HepG2 (cell line): ENCODE measurements around the gene PHRF1. TPM values are rescaled to one million over a fixed set of nuclear protein-coding genes. Genes with fewer than 3 reads are reported as not detected.

Source experiments
- ATAC-seq: fragments of 200-7000 bp; cut with Tn5 transposase; 3 replicates; pipeline ENCODE4 v1.9.1; 2020; ENCODE audit warnings: mild to moderate bottlenecking, moderate library complexity
- BruUV-seq: library from RNA; stranded (reverse); fragments of 400-500 nt; replicated peaks from 2 replicates; lab custom pipeline; 2021; lab: Mats Ljungman, UMichigan
- CTCF ChIA-PET: fragments of 300-600 bp; formaldehyde crosslinking; extraction: SDS; loops from one replicate; lab custom pipeline; 2021; ENCODE audit warnings: low total read pairs, inconsistent platforms, low intra/inter-chr PET ratio; lab: Yijun Ruan, JAX
- POLR2A ChIA-PET: fragments of 350-600 bp; sonication (Branson Sonifier 250); formaldehyde crosslinking; loops from one replicate; lab custom pipeline; 2020; ENCODE audit warnings: antibody characterized with exemption, inconsistent platforms; lab: Yijun Ruan, JAX
- DNase-seq: peaks from one replicate; pipeline ENCODE4 v3.0.0-alpha.2; 2015; ENCODE audit warnings: low spot score
- FAIRE-seq: peaks from 3 replicates; lab custom pipeline; 2011; peaks lifted over from hg19 to GRCh38; lab: Jason Lieb, UNC
- H2AFZ ChIP-seq: one replicate; pipeline ENCODE4 v1.6.1; 2011; ENCODE audit warnings: low read length, inconsistent platforms
- H3K27ac ChIP-seq: fragments of 300-600 bp; 3 replicates; pipeline ENCODE4 v1.8.0; 2011; ENCODE audit warnings: mixed run types, mild to moderate bottlenecking, mixed read lengths, low read length, inconsistent platforms; ENCODE audit not compliant: insufficient read depth; ENCODE audit errors: extremely low read length
- H3K27me3 ChIP-seq, 2 experiments: fragments of 200-600 bp in 1 of 2; 2 replicates in 1 of 2; 3 replicates in 1 of 2; pipeline versions ENCODE4 v1.6.0 to v1.8.0; 2011; ENCODE audit warnings: low read length in 2 of 2, mild to moderate bottlenecking in 2 of 2, moderate library complexity in 2 of 2, inconsistent platforms in 1 of 2; ENCODE audit not compliant: insufficient read depth in 2 of 2, control insufficient read depth in 1 of 2
- H3K36me3 ChIP-seq, 2 experiments: fragments of 200-600 bp in 1 of 2; replicated peaks in 1 of 2; 2 replicates in 1 of 2; 3 replicates in 1 of 2; pipeline versions ENCODE4 v1.5.1 to v1.8.0; 2011; ENCODE audit warnings: low read length in 2 of 2, inconsistent platforms in 1 of 2; ENCODE audit not compliant: insufficient read depth in 2 of 2, control insufficient read depth in 1 of 2
- H3K4me1 ChIP-seq: 2 replicates; pipeline ENCODE4 v1.5.1; 2012; ENCODE audit warnings: low read length, inconsistent platforms; ENCODE audit not compliant: insufficient read depth
- H3K4me2 ChIP-seq: 2 replicates; pipeline ENCODE4 v1.6.0; 2011; ENCODE audit warnings: low read depth, low read length, inconsistent platforms
- H3K4me3 ChIP-seq, 3 experiments: fragments of 200-600 bp in 1 of 3; sonication (generic), shearing (Covaris generic) in 1 of 3; replicated peaks in 1 of 3; 2 replicates each; pipeline ENCODE4 v1.5.1; 2011 to 2016; ENCODE audit warnings: low read length in 3 of 3, inconsistent platforms in 2 of 3, low read depth in 2 of 3, mild to moderate bottlenecking in 2 of 3, control low read depth in 1 of 3, mixed read lengths in 1 of 3; ENCODE audit not compliant: insufficient read depth in 1 of 3
- H3K79me2 ChIP-seq: one replicate; pipeline ENCODE4 v1.6.1; 2011; ENCODE audit warnings: low read length, inconsistent platforms; ENCODE audit not compliant: insufficient read depth
- H3K9ac ChIP-seq: 2 replicates; pipeline ENCODE4 v1.6.0; 2011; ENCODE audit warnings: mild to moderate bottlenecking, low read depth, low read length, inconsistent platforms; ENCODE audit not compliant: insufficient read depth
- H3K9me3 ChIP-seq: 2 replicates; pipeline ENCODE4 v1.5.1; 2012; ENCODE audit warnings: mild to moderate bottlenecking, low read length
- H4K20me1 ChIP-seq: 2 replicates; pipeline ENCODE4 v1.6.0; 2011; ENCODE audit warnings: inconsistent platforms, mild to moderate bottlenecking, low read length, moderate library complexity; ENCODE audit not compliant: insufficient read depth
- CREM ChIP-seq, 2 experiments: sonication (generic) in 1 of 2; formaldehyde crosslinking in 1 of 2; IDR thresholded peaks; 2 replicates each; pipeline versions ENCODE4 v1.4.0 to v1.6.1; 2016 to 2020; ENCODE audit warnings: antibody characterized with exemption in 1 of 2, mild to moderate bottlenecking in 1 of 2, missing genetic modification reagents in 1 of 2
- EED ChIP-seq: sonication (generic); formaldehyde crosslinking; IDR thresholded peaks from 2 replicates; pipeline ENCODE4 v1.5.0; 2020; ENCODE audit warnings: mild to moderate bottlenecking, missing genetic modification reagents
- FOXA1 ChIP-seq, 2 experiments: fragments of 450-650 bp in 1 of 2; sonication (generic) in 1 of 2; formaldehyde crosslinking in 1 of 2; IDR thresholded peaks; 2 replicates each; pipeline versions ENCODE4 v1.4.0 to v1.6.1; 2016 to 2020; ENCODE audit warnings: missing genetic modification reagents in 1 of 2
- GABPA ChIP-seq, 2 experiments: IDR thresholded peaks; 2 replicates each; pipeline ENCODE4 v1.6.1; 2011 to 2016; ENCODE audit warnings: low read depth in 2 of 2, low read length in 1 of 2, missing biosample characterization in 1 of 2, missing genetic modification characterization in 1 of 2
- KDM5B ChIP-seq: sonication (generic); formaldehyde crosslinking; IDR thresholded peaks from 2 replicates; pipeline ENCODE4 v1.4.0; 2020; ENCODE audit warnings: missing genetic modification reagents, mild to moderate bottlenecking, borderline replicate concordance
- NCOA5 ChIP-seq: sonication (generic); formaldehyde crosslinking; IDR thresholded peaks from 2 replicates; pipeline ENCODE4 v1.4.0; 2020; ENCODE audit warnings: missing genetic modification reagents
- NFE2 ChIP-seq: sonication (generic); formaldehyde crosslinking; IDR thresholded peaks from 2 replicates; pipeline ENCODE4 v1.4.0; 2020; ENCODE audit warnings: missing genetic modification reagents
- NFE2L1 ChIP-seq: sonication (generic); formaldehyde crosslinking; IDR thresholded peaks from 2 replicates; pipeline ENCODE4 v1.4.0; 2020; ENCODE audit warnings: missing genetic modification reagents, mild to moderate bottlenecking, borderline replicate concordance
- SMARCE1 ChIP-seq: fragments of 450-650 bp; IDR thresholded peaks from 2 replicates; pipeline ENCODE4 v1.6.1; 2017; ENCODE audit warnings: borderline replicate concordance
- SP1 ChIP-seq, 2 experiments: fragments of 450-650 bp in 1 of 2; sonication (generic) in 1 of 2; formaldehyde crosslinking in 1 of 2; IDR thresholded peaks; 2 replicates each; pipeline versions ENCODE4 v1.4.0 to v1.6.1; 2016 to 2020; ENCODE audit warnings: missing genetic modification reagents in 1 of 2
- TCF7 ChIP-seq: sonication (generic); IDR thresholded peaks from 2 replicates; pipeline ENCODE4 v1.6.1; 2016; ENCODE audit warnings: antibody characterized with exemption, low read depth
- ZFP82 ChIP-seq: sonication (generic); formaldehyde crosslinking; IDR thresholded peaks from 2 replicates; pipeline ENCODE4 v1.5.1; 2020; ENCODE audit warnings: mild to moderate bottlenecking, missing genetic modification reagents, borderline replicate concordance
- ZNF383 ChIP-seq: sonication (generic); formaldehyde crosslinking; IDR thresholded peaks from 2 replicates; pipeline ENCODE4 v1.4.0; 2020; ENCODE audit warnings: missing genetic modification reagents, mild to moderate bottlenecking, borderline replicate concordance
- ZSCAN21 ChIP-seq: sonication (generic); formaldehyde crosslinking; IDR thresholded peaks from 2 replicates; pipeline ENCODE4 v1.8.0; 2022; ENCODE audit warnings: mild to moderate bottlenecking, missing genetic modification reagents, moderate library complexity, borderline replicate concordance
- WGBS: methylation state at CpG from one replicate; pipeline ENCODE4 v1.1.6; 2017; ENCODE audit warnings: low lambda C conversion rate; 5-methylcytosine and 5-hydroxymethylcytosine counted together
- in situ Hi-C: cut with HindIII; loops from 2 replicates; pipeline ENCODE4 v1.10.0; 2017; ENCODE audit warnings: low pct_unique_long_range_greater_than_20kb; ENCODE audit not compliant: extremely low pct_ligation_motif_present
- intact Hi-C: fragments of 100-400 bp; cut with micrococcal nuclease; formaldehyde crosslinking; loops from one replicate; pipeline ENCODE4 v1.10.0; 2022; ENCODE audit not compliant: unreplicated experiment
- polyA plus RNA-seq, 8 experiments: library from polyadenylated mRNA; depleted of rRNA in 3 of 8; stranded (reverse) in 7 of 8; unstranded in 1 of 8; fragments of >200 nt; fragmentation: Illumina TruSeq in 4 of 8; extraction: Trizol in 4 of 8; gene quantifications; 2 replicates each; pipeline versions ENCODE4 v1.2.1 to v1.2.3, GENCODE V29; 2011 to 2016; ENCODE audit warnings: low read depth in 4 of 8, missing spikeins in 1 of 8, mixed read lengths in 1 of 8; ENCODE audit not compliant: insufficient read depth in 1 of 8
- total RNA-seq, 5 experiments: library from RNA; depleted of rRNA; stranded (reverse); fragments of >200 nt; fragmentation: Illumina TruSeq; extraction: Trizol; gene quantifications; 2 replicates each; pipeline ENCODE4 v1.2.3, GENCODE V29; 2016; ENCODE audit warnings: low read depth in 1 of 5
- TF ChIP-seq, protein P1 (sequence below): sonication (generic); IDR thresholded peaks from 2 replicates; pipeline ENCODE4 v1.6.1; 2016; ENCODE audit warnings: low read depth, borderline replicate concordance
- TF ChIP-seq, protein P2 (sequence below): sonication (generic); formaldehyde crosslinking; IDR thresholded peaks from 2 replicates; pipeline ENCODE4 v1.5.0; 2020; ENCODE audit warnings: mild to moderate bottlenecking, missing genetic modification reagents, borderline replicate concordance
- TF ChIP-seq, protein P3 (sequence below): sonication (generic); formaldehyde crosslinking; IDR thresholded peaks from 2 replicates; pipeline ENCODE4 v1.4.0; 2020; ENCODE audit warnings: mild to moderate bottlenecking, missing genetic modification reagents

Gene PHRF1
- total and polyA plus RNA-seq, 2 of the 13 experiments (the other 11 are each of a cell fraction or from before 2014, with no cell fraction given) = 8.2 to 16.7 TPM

DNA sequence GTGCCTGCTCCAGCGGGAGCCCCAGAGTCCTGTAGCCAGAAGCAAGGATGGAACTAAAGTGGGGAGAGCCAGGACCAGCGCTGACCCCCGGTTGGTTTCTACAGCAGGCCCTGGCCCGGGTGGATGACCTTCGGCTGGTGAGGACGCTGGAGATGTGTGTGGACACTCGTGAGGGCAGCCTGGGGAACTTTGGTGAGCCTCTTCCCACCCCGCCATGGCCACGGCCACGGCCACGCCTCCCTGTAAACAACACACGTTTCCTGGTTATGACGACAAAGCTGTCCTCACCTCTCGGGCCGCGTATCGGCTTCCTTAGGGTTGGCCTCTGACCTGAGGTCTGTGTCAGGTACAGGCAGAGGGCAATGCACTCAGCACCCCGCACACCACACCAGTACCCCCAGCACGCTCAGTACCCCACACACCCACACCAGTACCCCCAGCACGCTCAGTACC is 34.8 kb upstream of the PHRF1 start:
- WGBS = 59% methylated on average over 3 of the region's 20 CpGs
- H3K4me3 ChIP-seq = peak overlapping the region in 1 of 3 experiments; percentile 54; a peak in 1 of 6 replicates
- FAIRE-seq = no peak
- ChIA-PET POLR2A (interaction anchor here (1.4 kb wide), 1 partner anchor 9 kb away, joined by 4 read pairs; no protein-coding TSS in a partner anchor), CTCF (no interaction called here)
- no peaks in the 10 kb centered on the region for H3K36me3 ChIP-seq
- H3K79me2 ChIP-seq = no peaks in the 10 kb centered on the region
- BruUV-seq = no TSS peak
- no peak overlapping the region for H3K9ac ChIP-seq
- no peaks in the 10 kb centered on the region for H3K9me3 ChIP-seq
- no peaks in the 10 kb centered on the region for H4K20me1 ChIP-seq
- peaks cover 6 to 28% of the 10 kb centered on the region in 2 experiments; a peak in 4 of 5 replicates for H3K27me3 ChIP-seq
- peak overlapping the region; percentile 58 for H3K4me2 ChIP-seq
- in situ Hi-C loops = no loop called here
- no peak for ATAC-seq
- TF ChIP-seq, protein P1, sequence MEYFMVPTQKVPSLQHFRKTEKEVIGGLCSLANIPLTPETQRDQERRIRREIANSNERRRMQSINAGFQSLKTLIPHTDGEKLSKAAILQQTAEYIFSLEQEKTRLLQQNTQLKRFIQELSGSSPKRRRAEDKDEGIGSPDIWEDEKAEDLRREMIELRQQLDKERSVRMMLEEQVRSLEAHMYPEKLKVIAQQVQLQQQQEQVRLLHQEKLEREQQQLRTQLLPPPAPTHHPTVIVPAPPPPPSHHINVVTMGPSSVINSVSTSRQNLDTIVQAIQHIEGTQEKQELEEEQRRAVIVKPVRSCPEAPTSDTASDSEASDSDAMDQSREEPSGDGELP = no peak
- no peak for TF ChIP-seq NCOA5 (CRISPR knock-in tag)
- no peak for TF ChIP-seq SMARCE1
- peak; percentile 17; the same call in 1 of the 2 replicates for TF ChIP-seq CREM (IDR thresholded peaks at IDR 0.05)
- TF ChIP-seq CREM (CRISPR knock-in tag; IDR thresholded peaks at IDR 0.05) = no peak
- TF ChIP-seq ZFP82 (CRISPR knock-in tag) = no peak
- TF ChIP-seq NFE2 (CRISPR knock-in tag) = no peak
- TF ChIP-seq SP1 (IDR thresholded peaks at IDR 0.05) = no peak
- TF ChIP-seq SP1 (CRISPR knock-in tag; IDR thresholded peaks at IDR 0.05) = peak; percentile 19; the same call in 1 of the 2 replicates
- TF ChIP-seq TCF7 = no peak
- no peak for TF ChIP-seq NFE2L1 (CRISPR knock-in tag)
- no peak for TF ChIP-seq ZNF383 (CRISPR knock-in tag)
- TF ChIP-seq GABPA (IDR thresholded peaks at IDR 0.05; ENCODE audit: low read depth, low read length) = no peak
- TF ChIP-seq GABPA (CRISPR knock-in tag; IDR thresholded peaks at IDR 0.05; ENCODE audit: low read depth) = no peak
- TF ChIP-seq, protein P2, sequence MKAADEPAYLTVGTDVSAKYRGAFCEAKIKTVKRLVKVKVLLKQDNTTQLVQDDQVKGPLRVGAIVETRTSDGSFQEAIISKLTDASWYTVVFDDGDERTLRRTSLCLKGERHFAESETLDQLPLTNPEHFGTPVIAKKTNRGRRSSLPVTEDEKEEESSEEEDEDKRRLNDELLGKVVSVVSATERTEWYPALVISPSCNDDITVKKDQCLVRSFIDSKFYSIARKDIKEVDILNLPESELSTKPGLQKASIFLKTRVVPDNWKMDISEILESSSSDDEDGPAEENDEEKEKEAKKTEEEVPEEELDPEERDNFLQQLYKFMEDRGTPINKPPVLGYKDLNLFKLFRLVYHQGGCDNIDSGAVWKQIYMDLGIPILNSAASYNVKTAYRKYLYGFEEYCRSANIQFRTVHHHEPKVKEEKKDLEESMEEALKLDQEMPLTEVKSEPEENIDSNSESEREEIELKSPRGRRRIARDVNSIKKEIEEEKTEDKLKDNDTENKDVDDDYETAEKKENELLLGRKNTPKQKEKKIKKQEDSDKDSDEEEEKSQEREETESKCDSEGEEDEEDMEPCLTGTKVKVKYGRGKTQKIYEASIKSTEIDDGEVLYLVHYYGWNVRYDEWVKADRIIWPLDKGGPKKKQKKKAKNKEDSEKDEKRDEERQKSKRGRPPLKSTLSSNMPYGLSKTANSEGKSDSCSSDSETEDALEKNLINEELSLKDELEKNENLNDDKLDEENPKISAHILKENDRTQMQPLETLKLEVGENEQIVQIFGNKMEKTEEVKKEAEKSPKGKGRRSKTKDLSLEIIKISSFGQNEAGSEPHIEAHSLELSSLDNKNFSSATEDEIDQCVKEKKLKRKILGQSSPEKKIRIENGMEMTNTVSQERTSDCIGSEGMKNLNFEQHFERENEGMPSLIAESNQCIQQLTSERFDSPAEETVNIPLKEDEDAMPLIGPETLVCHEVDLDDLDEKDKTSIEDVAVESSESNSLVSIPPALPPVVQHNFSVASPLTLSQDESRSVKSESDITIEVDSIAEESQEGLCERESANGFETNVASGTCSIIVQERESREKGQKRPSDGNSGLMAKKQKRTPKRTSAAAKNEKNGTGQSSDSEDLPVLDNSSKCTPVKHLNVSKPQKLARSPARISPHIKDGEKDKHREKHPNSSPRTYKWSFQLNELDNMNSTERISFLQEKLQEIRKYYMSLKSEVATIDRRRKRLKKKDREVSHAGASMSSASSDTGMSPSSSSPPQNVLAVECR = no peak
- peak; percentile 99 for TF ChIP-seq ZSCAN21 (CRISPR knock-in tag)
- 0 out of 2 replicates have a peak, but pooled peaks have one; percentile 23 for TF ChIP-seq KDM5B (CRISPR knock-in tag)
- no peak for TF ChIP-seq EED
- TF ChIP-seq FOXA1 (IDR thresholded peaks at IDR 0.05) = no peak
- TF ChIP-seq FOXA1 (CRISPR knock-in tag; IDR thresholded peaks at IDR 0.05) = peak; percentile 57
- TF ChIP-seq, protein P3, sequence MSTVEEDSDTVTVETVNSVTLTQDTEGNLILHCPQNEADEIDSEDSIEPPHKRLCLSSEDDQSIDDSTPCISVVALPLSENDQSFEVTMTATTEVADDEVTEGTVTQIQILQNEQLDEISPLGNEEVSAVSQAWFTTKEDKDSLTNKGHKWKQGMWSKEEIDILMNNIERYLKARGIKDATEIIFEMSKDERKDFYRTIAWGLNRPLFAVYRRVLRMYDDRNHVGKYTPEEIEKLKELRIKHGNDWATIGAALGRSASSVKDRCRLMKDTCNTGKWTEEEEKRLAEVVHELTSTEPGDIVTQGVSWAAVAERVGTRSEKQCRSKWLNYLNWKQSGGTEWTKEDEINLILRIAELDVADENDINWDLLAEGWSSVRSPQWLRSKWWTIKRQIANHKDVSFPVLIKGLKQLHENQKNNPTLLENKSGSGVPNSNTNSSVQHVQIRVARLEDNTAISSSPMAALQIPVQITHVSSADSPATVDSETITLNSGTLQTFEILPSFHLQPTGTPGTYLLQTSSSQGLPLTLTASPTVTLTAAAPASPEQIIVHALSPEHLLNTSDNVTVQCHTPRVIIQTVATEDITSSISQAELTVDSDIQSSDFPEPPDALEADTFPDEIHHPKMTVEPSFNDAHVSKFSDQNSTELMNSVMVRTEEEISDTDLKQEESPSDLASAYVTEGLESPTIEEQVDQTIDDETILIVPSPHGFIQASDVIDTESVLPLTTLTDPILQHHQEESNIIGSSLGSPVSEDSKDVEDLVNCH (CRISPR knock-in tag) = no peak
- no peak overlapping the region for H3K27ac ChIP-seq
- no peak for DNase-seq
- no peak overlapping the region for H2AFZ ChIP-seq
- intact Hi-C loops = no loop called here
- H3K4me1 ChIP-seq = peaks cover 84% of the 10 kb centered on the region
